A549 (cell line): Measurements from ENCODE around the gene CTNNA3.

Source experiments
- FOSL2 ChIP-seq, 2 experiments: fragments of 450-650 bp in 1 of 2; fragments of >200 bp in 1 of 2; sonication (Bioruptor Twin) in 1 of 2; formaldehyde crosslinking; IDR thresholded peaks; 2 replicates each; pipeline versions ENCODE4 v1.5.0 to v1.6.1; 2016 to 2020; ENCODE audit warnings: mild to moderate bottlenecking in 1 of 2, moderate library complexity in 1 of 2
- TF ChIP-seq, protein P1 (sequence below): fragments of >200 bp; sonication (Bioruptor Twin); formaldehyde crosslinking; IDR thresholded peaks from 3 replicates; pipeline ENCODE4 v1.5.1; 2016
- TF ChIP-seq, protein P2 (sequence below): fragments of 250-450 bp; sonication (Bioruptor Pico); IDR thresholded peaks from 2 replicates; pipeline ENCODE4 v1.5.0; 2021; ENCODE audit warnings: mild to moderate bottlenecking, moderate library complexity, borderline replicate concordance

DNA sequence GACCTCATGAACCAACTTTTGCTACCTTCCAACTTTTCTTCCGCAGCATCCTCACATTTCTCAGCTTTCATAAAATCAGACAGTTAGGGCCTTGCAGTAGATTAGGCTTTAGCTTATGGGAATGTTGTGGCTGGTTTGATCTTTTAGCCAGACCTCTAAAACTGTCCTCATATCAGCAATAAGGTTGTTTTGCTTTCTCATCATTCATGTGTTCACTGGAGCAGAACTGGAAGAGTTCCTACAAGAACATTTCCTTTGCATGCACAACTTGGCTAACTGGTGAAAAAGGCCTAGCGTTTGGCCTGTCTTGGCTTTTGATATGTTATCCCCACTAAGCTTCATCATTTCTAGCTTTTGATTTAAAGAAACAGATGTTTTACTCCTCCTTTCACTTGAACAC lies 900.1 kb downstream of the CTNNA3 start:
- TF ChIP-seq, protein P1, sequence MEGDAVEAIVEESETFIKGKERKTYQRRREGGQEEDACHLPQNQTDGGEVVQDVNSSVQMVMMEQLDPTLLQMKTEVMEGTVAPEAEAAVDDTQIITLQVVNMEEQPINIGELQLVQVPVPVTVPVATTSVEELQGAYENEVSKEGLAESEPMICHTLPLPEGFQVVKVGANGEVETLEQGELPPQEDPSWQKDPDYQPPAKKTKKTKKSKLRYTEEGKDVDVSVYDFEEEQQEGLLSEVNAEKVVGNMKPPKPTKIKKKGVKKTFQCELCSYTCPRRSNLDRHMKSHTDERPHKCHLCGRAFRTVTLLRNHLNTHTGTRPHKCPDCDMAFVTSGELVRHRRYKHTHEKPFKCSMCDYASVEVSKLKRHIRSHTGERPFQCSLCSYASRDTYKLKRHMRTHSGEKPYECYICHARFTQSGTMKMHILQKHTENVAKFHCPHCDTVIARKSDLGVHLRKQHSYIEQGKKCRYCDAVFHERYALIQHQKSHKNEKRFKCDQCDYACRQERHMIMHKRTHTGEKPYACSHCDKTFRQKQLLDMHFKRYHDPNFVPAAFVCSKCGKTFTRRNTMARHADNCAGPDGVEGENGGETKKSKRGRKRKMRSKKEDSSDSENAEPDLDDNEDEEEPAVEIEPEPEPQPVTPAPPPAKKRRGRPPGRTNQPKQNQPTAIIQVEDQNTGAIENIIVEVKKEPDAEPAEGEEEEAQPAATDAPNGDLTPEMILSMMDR = no peak
- TF ChIP-seq, protein P2, sequence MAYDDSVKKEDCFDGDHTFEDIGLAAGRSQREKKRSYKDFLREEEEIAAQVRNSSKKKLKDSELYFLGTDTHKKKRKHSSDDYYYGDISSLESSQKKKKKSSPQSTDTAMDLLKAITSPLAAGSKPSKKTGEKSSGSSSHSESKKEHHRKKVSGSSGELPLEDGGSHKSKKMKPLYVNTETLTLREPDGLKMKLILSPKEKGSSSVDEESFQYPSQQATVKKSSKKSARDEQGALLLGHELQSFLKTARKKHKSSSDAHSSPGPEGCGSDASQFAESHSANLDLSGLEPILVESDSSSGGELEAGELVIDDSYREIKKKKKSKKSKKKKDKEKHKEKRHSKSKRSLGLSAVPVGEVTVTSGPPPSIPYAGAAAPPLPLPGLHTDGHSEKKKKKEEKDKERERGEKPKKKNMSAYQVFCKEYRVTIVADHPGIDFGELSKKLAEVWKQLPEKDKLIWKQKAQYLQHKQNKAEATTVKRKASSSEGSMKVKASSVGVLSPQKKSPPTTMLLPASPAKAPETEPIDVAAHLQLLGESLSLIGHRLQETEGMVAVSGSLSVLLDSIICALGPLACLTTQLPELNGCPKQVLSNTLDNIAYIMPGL (CRISPR knock-in tag) = no peak
- TF ChIP-seq FOSL2 (IDR thresholded peaks at IDR 0.05) (no peak), FOSL2 (CRISPR knock-in tag; IDR thresholded peaks at IDR 0.05) (no peak)
